Measurements from ENCODE around the gene UFD1.

GRCh38 chr22:19420321-19420720 lies 58.7 kb downstream of the UFD1 start:
- no peak for TF ChIP-seq ARNT (IDR thresholded peaks at IDR 0.05)
- no peak for TF ChIP-seq BHLHE40 (IDR thresholded peaks at IDR 0.05; ENCODE audit: borderline replicate concordance)
- TF ChIP-seq SP1 (IDR thresholded peaks at IDR 0.05): no peak
- TF ChIP-seq CTBP1 (IDR thresholded peaks at IDR 0.05; ENCODE audit: borderline replicate concordance): no peak
- TF ChIP-seq FOXM1 (IDR thresholded peaks at IDR 0.05; ENCODE audit: borderline replicate concordance): no peak
- no peak for TF ChIP-seq TARDBP (IDR thresholded peaks at IDR 0.05)

Data from HEK293T (cell line).